ENCODE results near the gene MRGPRF. TPM values are rescaled to one million over a fixed set of nuclear protein-coding genes. Genes with fewer than 3 reads are reported as not detected.
A peak's percentile ranks its signal among the peaks of the same experiment; 100 is the strongest.

The MRGPRF gene
- total RNA-seq, 1 experiment from 2014 or later = 0.61 TPM

GRCh38 chr11:69052343-69053168 lies 39.5 kb upstream of the MRGPRF start:
- in situ Hi-C loops (cut with HindIII; ENCODE audit: low pct_unique_long_range_greater_than_20kb, low sequenced_read_pairs) = no loop called here
- peak; percentile 91 for DNase-seq (ENCODE audit: low read depth, low spot score)

GRCh38 chr11:69051381-69052342 lies 38.6 kb upstream of the MRGPRF start:
- in situ Hi-C loops (cut with HindIII; ENCODE audit: low pct_unique_long_range_greater_than_20kb, low sequenced_read_pairs) = no loop called here
- no peak for DNase-seq (ENCODE audit: low read depth, low spot score)

GRCh38 chr11:69050592-69051380 lies 37.7 kb upstream of the MRGPRF start:
- no peak for DNase-seq (ENCODE audit: low read depth, low spot score)
- in situ Hi-C loops (cut with HindIII; ENCODE audit: low pct_unique_long_range_greater_than_20kb, low sequenced_read_pairs) = no loop called here

GRCh38 chr11:69049490-69049867 lies 36.4 kb upstream of the MRGPRF start:
- in situ Hi-C loops (cut with HindIII; ENCODE audit: low pct_unique_long_range_greater_than_20kb, low sequenced_read_pairs) = no loop called here
- DNase-seq (ENCODE audit: low read depth, low spot score) = no peak

- DNase-seq (ENCODE audit: low read depth, low spot score) = peak; percentile 100
- in situ Hi-C loops (cut with HindIII; ENCODE audit: low pct_unique_long_range_greater_than_20kb, low sequenced_read_pairs) = no loop called here
Observed at GRCh38 chr11:69048694-69049489, 35.8 kb upstream of the MRGPRF start, which contains the start of gene TPCN2. TPCN2 (plus strand) TSS chr11:69048932; CDS start chr11:69048998, 66 bp downstream.

GRCh38 chr11:69048031-69048693 lies 35.1 kb upstream of the MRGPRF start:
- in situ Hi-C loops (cut with HindIII; ENCODE audit: low pct_unique_long_range_greater_than_20kb, low sequenced_read_pairs) = no loop called here
- peak; percentile 54 for DNase-seq (ENCODE audit: low read depth, low spot score)

GRCh38 chr11:69044111-69045013 lies 31.3 kb upstream of the MRGPRF start:
- in situ Hi-C loops (cut with HindIII; ENCODE audit: low pct_unique_long_range_greater_than_20kb, low sequenced_read_pairs) = no loop called here
- DNase-seq (ENCODE audit: low read depth, low spot score) = peak; percentile 97

- no peak for DNase-seq (ENCODE audit: low read depth, low spot score)
Observed at GRCh38 chr11:69041516-69041915, 28.5 kb upstream of the MRGPRF start.

GRCh38 chr11:69040581-69041260 lies 27.7 kb upstream of the MRGPRF start:
- peak; percentile 70 for DNase-seq (ENCODE audit: low read depth, low spot score)
- in situ Hi-C loops (cut with HindIII; ENCODE audit: low pct_unique_long_range_greater_than_20kb, low sequenced_read_pairs) = no loop called here

More at GRCh38 chr11:69041516-69041915, 28.5 kb upstream of the MRGPRF start:
- in situ Hi-C loops (cut with HindIII; ENCODE audit: low pct_unique_long_range_greater_than_20kb, low sequenced_read_pairs) = no loop called here

GRCh38 chr11:69040051-69040450 lies 27.0 kb upstream of the MRGPRF start:
- DNase-seq (ENCODE audit: low read depth, low spot score) = no peak
- in situ Hi-C loops (cut with HindIII; ENCODE audit: low pct_unique_long_range_greater_than_20kb, low sequenced_read_pairs) = no loop called here

GRCh38 chr11:69039501-69039900 lies 26.5 kb upstream of the MRGPRF start:
- no peak for DNase-seq (ENCODE audit: low read depth, low spot score)
- in situ Hi-C loops (cut with HindIII; ENCODE audit: low pct_unique_long_range_greater_than_20kb, low sequenced_read_pairs) = no loop called here

- in situ Hi-C loops (cut with HindIII; ENCODE audit: low pct_unique_long_range_greater_than_20kb, low sequenced_read_pairs) = no loop called here
- DNase-seq (ENCODE audit: low read depth, low spot score) = no peak
Observed at GRCh38 chr11:69037544-69037943, 24.5 kb upstream of the MRGPRF start.

- in situ Hi-C loops (cut with HindIII; ENCODE audit: low pct_unique_long_range_greater_than_20kb, low sequenced_read_pairs) = no loop called here
- no peak for DNase-seq (ENCODE audit: low read depth, low spot score)
Observed at GRCh38 chr11:69037074-69037473, 24.0 kb upstream of the MRGPRF start.

GRCh38 chr11:69035946-69036340 lies 22.9 kb upstream of the MRGPRF start:
- DNase-seq (ENCODE audit: low read depth, low spot score) = no peak
- in situ Hi-C loops (cut with HindIII; ENCODE audit: low pct_unique_long_range_greater_than_20kb, low sequenced_read_pairs) = no loop called here
